Stomach (tissue), 4 donors: ENCODE data around the gene KCNQ4.

Experiments used
- CTCF ChIP-seq, 7 experiments: fragments of 450-650 bp in 4 of 7; fragments of 200-600 bp in 3 of 7; sonication (generic) in 3 of 7; IDR thresholded peaks; one replicate each; pipeline ENCODE4 v1.5.1; 2016 to 2019; ENCODE audit warnings: antibody characterized with exemption in 7 of 7, control low read depth in 2 of 7, mild to moderate bottlenecking in 1 of 7
- EP300 ChIP-seq: sonication (generic); formaldehyde crosslinking; IDR thresholded peaks from one replicate; pipeline ENCODE4 v1.6.1; 2017; ENCODE audit warnings: antibody characterized with exemption
- POLR2A ChIP-seq, 4 donors: fragments of 450-650 bp; IDR thresholded peaks; one replicate each; pipeline ENCODE4 v1.6.1; 2016; ENCODE audit warnings: antibody characterized with exemption in 4 of 4, control low read depth in 2 of 4, mild to moderate bottlenecking in 1 of 4, moderate library complexity in 1 of 4
- POLR2AphosphoS5 ChIP-seq, 3 donors: sonication (generic); formaldehyde crosslinking; IDR thresholded peaks; one replicate each; pipeline ENCODE4 v1.6.1; 2016; ENCODE audit warnings: antibody characterized with exemption in 3 of 3

- TF ChIP-seq CTCF (IDR thresholded peaks at IDR 0.05) (no peak), POLR2A (IDR thresholded peaks at IDR 0.05) (no peak), EP300 (no peak), POLR2AphosphoS5 (IDR thresholded peaks at IDR 0.05) (no peak)
Measured at GRCh38 chr1:40769815-40770214, 13.8 kb upstream of the KCNQ4 start.
